NCI-H460 (cell line): ENCODE data around the gene TSSC4. TPM values are rescaled to one million over a fixed set of nuclear protein-coding genes. Genes with fewer than 3 reads are reported as not detected.

Experiments used
- DNase-seq: peaks from one replicate; pipeline ENCODE4 v3.0.0-alpha.2; 2016; ENCODE audit warnings: low read depth; ENCODE audit errors: extremely low read depth
- total RNA-seq: library from RNA; depleted of rRNA; stranded (reverse); fragments of >200 nt; shearing (Covaris generic); gene quantifications from 2 replicates; pipeline ENCODE4 v1.2.3, GENCODE V29; 2014

Gene TSSC4
- total RNA-seq, 1 experiment from 2014 or later, result 27.9 TPM

- no peak for DNase-seq
These were observed 14.1 kb downstream of the TSSC4 start for GRCh38 chr11:2414616-2415015.

- no peak for DNase-seq
These were observed 14.6 kb downstream of the TSSC4 start for GRCh38 chr11:2415171-2415570.

- no peak for DNase-seq
These were observed 15.2 kb downstream of the TSSC4 start for GRCh38 chr11:2415601-2416380.

GRCh38 chr11:2416765-2417164, 16.2 kb downstream of the TSSC4 start:
- DNase-seq, result no peak

- DNase-seq, result no peak
These were observed 17.5 kb downstream of the TSSC4 start for GRCh38 chr11:2417856-2418692.

GRCh38 chr11:2418693-2419360, 18.3 kb downstream of the TSSC4 start:
- DNase-seq, result no peak

GRCh38 chr11:2419638-2420501, 19.3 kb downstream of the TSSC4 start:
- peak; percentile 58 for DNase-seq

- peak; percentile 61 for DNase-seq
These were observed 20.1 kb downstream of the TSSC4 start for GRCh38 chr11:2420502-2421225.

GRCh38 chr11:2421226-2421994, 20.9 kb downstream of the TSSC4 start:
- DNase-seq, result no peak

- DNase-seq, result no peak
These were observed 21.4 kb downstream of the TSSC4 start for GRCh38 chr11:2421996-2422395.

GRCh38 chr11:2422461-2423156, 22.1 kb downstream of the TSSC4 start:
- no peak for DNase-seq

- no peak for DNase-seq
These were observed 22.8 kb downstream of the TSSC4 start for GRCh38 chr11:2423157-2424025.

GRCh38 chr11:2424811-2425495, 24.4 kb downstream of the TSSC4 start:
- no peak for DNase-seq

GRCh38 chr11:2425506-2425905, 25.0 kb downstream of the TSSC4 start:
- DNase-seq, result no peak

- DNase-seq, result no peak
These were observed 25.7 kb downstream of the TSSC4 start for GRCh38 chr11:2426221-2426620.

GRCh38 chr11:2426826-2427521, 26.4 kb downstream of the TSSC4 start:
- DNase-seq, result no peak
